ENCODE results near the gene NOL8. TPM values are rescaled to one million over a fixed set of nuclear protein-coding genes. Genes with fewer than 3 reads are reported as not detected.

The NOL8 gene
- polyA plus RNA-seq, 4 donors = 11.3 to 39.9 (median 13.1) TPM

- WGBS, 3 donors = 60 to 69% (median 66%) methylated on average over 7 of the region's 7 CpGs
- H3K27me3 ChIP-seq (ENCODE audit: control insufficient read depth in 3 of 3, insufficient read depth in 3 of 3, low read length in 3 of 3) = no peaks in the 10 kb centered on the region
- H3K9me3 ChIP-seq (ENCODE audit: control insufficient read depth in 2 of 2, insufficient read depth in 1 of 2, low read depth in 1 of 2, low read length in 1 of 2) = peaks cover 0 to 16% of the 10 kb centered on the region in 2 donors
- peak overlapping the region in 1 of 3 donors; percentile 75 for H3K27ac ChIP-seq (ENCODE audit: low read depth in 1 of 3, low read length in 2 of 3)
- H3K4me1 ChIP-seq (ENCODE audit: control insufficient read depth in 3 of 3, insufficient read depth in 2 of 3, low read depth in 1 of 3, low read length in 2 of 3) = peaks cover 0 to 6% (median 0%) of the 10 kb centered on the region in 3 donors
- H3K4me3 ChIP-seq (ENCODE audit: low read depth in 1 of 3, low read length in 3 of 3) = no peak overlapping the region
- FAIRE-seq = no peak
- DNase-seq = peak; percentile 13 to 23
- H3K36me3 ChIP-seq (ENCODE audit: control insufficient read depth in 3 of 3, insufficient read depth in 2 of 3, low read depth in 1 of 3, low read length in 3 of 3) = no peaks in the 10 kb centered on the region
Measured at GRCh38 chr9:92349771-92350739, 24.9 kb upstream of the NOL8 start.

- peaks cover 0 to 5% of the 10 kb centered on the region in 2 donors for H3K9me3 ChIP-seq (ENCODE audit: control insufficient read depth in 2 of 2, insufficient read depth in 1 of 2, low read depth in 1 of 2, low read length in 1 of 2)
- no peaks in the 10 kb centered on the region for H3K36me3 ChIP-seq (ENCODE audit: control insufficient read depth in 3 of 3, insufficient read depth in 2 of 3, low read depth in 1 of 3, low read length in 3 of 3)
- H3K4me3 ChIP-seq (ENCODE audit: low read depth in 1 of 3, low read length in 3 of 3) = no peak overlapping the region
- H3K27me3 ChIP-seq (ENCODE audit: control insufficient read depth in 3 of 3, insufficient read depth in 3 of 3, low read length in 3 of 3) = no peaks in the 10 kb centered on the region
- FAIRE-seq = no peak
- no peak overlapping the region for H3K27ac ChIP-seq (ENCODE audit: low read depth in 1 of 3, low read length in 2 of 3)
- H3K4me1 ChIP-seq (ENCODE audit: control insufficient read depth in 3 of 3, insufficient read depth in 2 of 3, low read depth in 1 of 3, low read length in 2 of 3) = peaks cover 0 to 3% (median 0%) of the 10 kb centered on the region in 3 donors
- no peak for DNase-seq
Measured at GRCh38 chr9:92345582-92345981, 20.4 kb upstream of the NOL8 start.

DNA sequence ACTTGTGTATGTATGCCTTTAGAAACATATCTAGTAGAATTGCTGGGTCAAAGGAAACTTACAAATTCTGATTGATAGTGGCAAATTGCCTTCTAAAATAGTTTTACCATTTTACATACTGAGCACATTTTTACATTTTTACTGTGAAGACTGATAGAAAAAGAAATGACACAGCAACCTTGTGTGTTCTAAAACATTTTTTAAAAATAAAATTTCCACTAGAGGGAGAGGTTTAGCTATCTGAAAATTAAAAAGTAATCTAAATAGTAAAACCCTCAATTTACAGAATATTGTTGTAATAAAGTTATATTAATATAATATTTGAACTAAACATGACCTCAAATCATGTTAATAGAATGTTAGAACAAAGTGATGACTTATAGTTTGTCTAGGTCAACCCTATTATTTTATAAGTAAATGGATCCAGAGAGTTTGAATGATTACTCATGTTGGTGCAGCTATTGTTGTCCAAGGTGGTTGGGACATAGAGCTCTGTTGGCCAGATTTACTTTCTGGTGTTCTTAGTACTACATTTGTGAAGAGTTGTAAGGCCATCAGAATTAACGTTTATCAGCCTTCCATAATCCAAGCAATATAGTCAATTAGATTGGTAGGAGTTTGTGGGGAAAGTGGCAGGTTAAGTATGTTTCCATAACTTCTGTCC lies 17.8 kb upstream of the NOL8 start:
- DNase-seq (no peak), FAIRE-seq (peak; percentile 79)
- Histone ChIP-seq H3K36me3 (ENCODE audit: control insufficient read depth in 3 of 3, insufficient read depth in 2 of 3, low read depth in 1 of 3, low read length in 3 of 3) (peaks cover 0 to 5% (median 3%) of the 10 kb centered on the region in 3 donors), H3K4me1 (ENCODE audit: control insufficient read depth in 3 of 3, insufficient read depth in 2 of 3, low read depth in 1 of 3, low read length in 2 of 3) (no peaks in the 10 kb centered on the region), H3K9me3 (ENCODE audit: control insufficient read depth in 2 of 2, insufficient read depth in 1 of 2, low read depth in 1 of 2, low read length in 1 of 2) (peaks cover 0 to 5% of the 10 kb centered on the region in 2 donors), H3K27ac (ENCODE audit: low read depth in 1 of 3, low read length in 2 of 3) (no peak overlapping the region), H3K27me3 (ENCODE audit: control insufficient read depth in 3 of 3, insufficient read depth in 3 of 3, low read length in 3 of 3) (no peaks in the 10 kb centered on the region), H3K4me3 (ENCODE audit: low read depth in 1 of 3, low read length in 3 of 3) (no peak overlapping the region)
- WGBS, 3 donors = 74 to 84% (median 79%) methylated on average over 1 of the region's 1 CpG

- DNase-seq = no peak
- Histone ChIP-seq H3K36me3 (ENCODE audit: control insufficient read depth in 3 of 3, insufficient read depth in 2 of 3, low read depth in 1 of 3, low read length in 3 of 3) (peaks cover 2 to 5% (median 3%) of the 10 kb centered on the region in 3 donors), H3K4me1 (ENCODE audit: control insufficient read depth in 3 of 3, insufficient read depth in 2 of 3, low read depth in 1 of 3, low read length in 2 of 3) (no peaks in the 10 kb centered on the region), H3K27ac (ENCODE audit: low read depth in 1 of 3, low read length in 2 of 3) (no peak overlapping the region), H3K4me3 (ENCODE audit: low read depth in 1 of 3, low read length in 3 of 3) (no peak overlapping the region), H3K9me3 (ENCODE audit: control insufficient read depth in 2 of 2, insufficient read depth in 1 of 2, low read depth in 1 of 2, low read length in 1 of 2) (peaks cover 0 to 5% of the 10 kb centered on the region in 2 donors), H3K27me3 (ENCODE audit: control insufficient read depth in 3 of 3, insufficient read depth in 3 of 3, low read length in 3 of 3) (no peaks in the 10 kb centered on the region)
- no peak for FAIRE-seq
- 98 to 100% (median 100%) methylated on average over 1 of the region's 1 CpG for WGBS, 3 donors
Measured at GRCh38 chr9:92341578-92341977, 16.4 kb upstream of the NOL8 start.

DNA sequence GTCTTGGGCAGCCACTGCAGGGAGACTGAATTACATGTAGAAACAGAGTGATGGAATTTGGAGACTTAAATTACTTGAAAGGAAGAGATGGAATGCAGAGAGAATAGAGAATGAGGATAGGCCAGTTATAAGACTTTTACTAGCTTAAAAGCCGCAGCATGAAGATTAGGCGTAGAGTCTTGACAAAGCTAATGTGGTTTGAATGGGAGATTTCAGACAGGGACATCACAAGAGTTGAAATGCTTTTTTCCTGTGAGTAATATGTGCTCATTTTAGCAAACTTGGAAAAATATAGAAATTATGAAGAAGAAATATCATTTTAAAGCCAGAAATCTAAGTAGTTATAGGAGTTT lies 8.1 kb upstream of the NOL8 start:
- no peak overlapping the region for H3K27ac ChIP-seq (ENCODE audit: low read depth in 1 of 3, low read length in 2 of 3)
- no peak for FAIRE-seq
- 90 to 98% (median 95%) methylated on average over 2 of the region's 2 CpGs for WGBS, 3 donors

GRCh38 chr9:92332577-92333281 lies 7.6 kb upstream of the NOL8 start:
- Histone ChIP-seq H3K4me3 (ENCODE audit: low read depth in 1 of 3, low read length in 3 of 3) (no peak overlapping the region), H3K27ac (ENCODE audit: low read depth in 1 of 3, low read length in 2 of 3) (no peak overlapping the region), H3K27me3 (ENCODE audit: control insufficient read depth in 3 of 3, insufficient read depth in 3 of 3, low read length in 3 of 3) (no peaks in the 10 kb centered on the region), H3K36me3 (ENCODE audit: control insufficient read depth in 3 of 3, insufficient read depth in 2 of 3, low read depth in 1 of 3, low read length in 3 of 3) (peaks cover 1 to 3% (median 2%) of the 10 kb centered on the region in 3 donors), H3K4me1 (ENCODE audit: control insufficient read depth in 3 of 3, insufficient read depth in 2 of 3, low read depth in 1 of 3, low read length in 2 of 3) (no peaks in the 10 kb centered on the region), H3K9me3 (ENCODE audit: control insufficient read depth in 2 of 2, insufficient read depth in 1 of 2, low read depth in 1 of 2, low read length in 1 of 2) (no peaks in the 10 kb centered on the region)
- no peak for FAIRE-seq
- no peak for DNase-seq
- WGBS, 3 donors = 82 to 89% (median 87%) methylated on average over 3 of the region's 3 CpGs

More for the DNA sequence above, 8.1 kb upstream of the NOL8 start:
- no peak overlapping the region for H3K4me3 ChIP-seq (ENCODE audit: low read depth in 1 of 3, low read length in 3 of 3)
- no peaks in the 10 kb centered on the region for H3K27me3 ChIP-seq (ENCODE audit: control insufficient read depth in 3 of 3, insufficient read depth in 3 of 3, low read length in 3 of 3)
- peaks cover 2 to 3% (median 2%) of the 10 kb centered on the region in 3 donors for H3K36me3 ChIP-seq (ENCODE audit: control insufficient read depth in 3 of 3, insufficient read depth in 2 of 3, low read depth in 1 of 3, low read length in 3 of 3)
- H3K9me3 ChIP-seq (ENCODE audit: control insufficient read depth in 2 of 2, insufficient read depth in 1 of 2, low read depth in 1 of 2, low read length in 1 of 2) = no peaks in the 10 kb centered on the region
- DNase-seq = no peak
- no peaks in the 10 kb centered on the region for H3K4me1 ChIP-seq (ENCODE audit: control insufficient read depth in 3 of 3, insufficient read depth in 2 of 3, low read depth in 1 of 3, low read length in 2 of 3)

DNA sequence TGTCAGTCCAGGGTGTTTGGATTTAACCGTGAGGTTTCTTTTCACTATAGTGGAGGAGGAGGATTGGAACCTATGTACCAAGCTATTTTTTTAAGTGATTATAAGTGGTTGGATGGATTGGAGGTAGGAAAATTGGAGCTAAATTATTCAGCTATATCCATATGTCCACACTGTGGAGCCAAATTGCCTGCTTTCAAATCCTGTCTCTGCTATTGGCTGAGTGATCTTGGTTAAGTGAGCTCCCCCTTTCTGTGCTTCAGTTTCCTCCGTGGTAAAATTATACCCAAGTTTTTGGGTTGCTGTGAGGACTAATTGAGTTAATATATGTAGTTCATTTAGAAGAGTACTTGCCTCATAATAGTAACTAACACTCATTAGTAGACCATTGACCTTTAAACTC lies 3.1 kb upstream of the NOL8 start:
- FAIRE-seq = no peak
- H3K4me3 ChIP-seq (ENCODE audit: low read depth in 1 of 3, low read length in 3 of 3) = no peak overlapping the region
- H3K4me1 ChIP-seq (ENCODE audit: control insufficient read depth in 3 of 3, insufficient read depth in 2 of 3, low read depth in 1 of 3, low read length in 2 of 3) = peaks cover 0 to 8% (median 0%) of the 10 kb centered on the region in 3 donors
- peaks cover 0 to 3% (median 2%) of the 10 kb centered on the region in 3 donors for H3K36me3 ChIP-seq (ENCODE audit: control insufficient read depth in 3 of 3, insufficient read depth in 2 of 3, low read depth in 1 of 3, low read length in 3 of 3)
- DNase-seq = peak; percentile 10 to 22
- WGBS, 3 donors = 41 to 47% (median 41%) methylated on average over 2 of the region's 2 CpGs
- H3K27me3 ChIP-seq (ENCODE audit: control insufficient read depth in 3 of 3, insufficient read depth in 3 of 3, low read length in 3 of 3) = no peaks in the 10 kb centered on the region
- H3K9me3 ChIP-seq (ENCODE audit: control insufficient read depth in 2 of 2, insufficient read depth in 1 of 2, low read depth in 1 of 2, low read length in 1 of 2) = no peaks in the 10 kb centered on the region
- H3K27ac ChIP-seq (ENCODE audit: low read depth in 1 of 3, low read length in 2 of 3) = no peak overlapping the region

- Histone ChIP-seq H3K9me3 (ENCODE audit: control insufficient read depth in 2 of 2, insufficient read depth in 1 of 2, low read depth in 1 of 2, low read length in 1 of 2) (no peaks in the 10 kb centered on the region), H3K4me1 (ENCODE audit: control insufficient read depth in 3 of 3, insufficient read depth in 2 of 3, low read depth in 1 of 3, low read length in 2 of 3) (peaks cover 0 to 8% (median 0%) of the 10 kb centered on the region in 3 donors), H3K27me3 (ENCODE audit: control insufficient read depth in 3 of 3, insufficient read depth in 3 of 3, low read length in 3 of 3) (no peaks in the 10 kb centered on the region), H3K4me3 (ENCODE audit: low read depth in 1 of 3, low read length in 3 of 3) (no peak overlapping the region), H3K27ac (ENCODE audit: low read depth in 1 of 3, low read length in 2 of 3) (no peak overlapping the region), H3K36me3 (ENCODE audit: control insufficient read depth in 3 of 3, insufficient read depth in 2 of 3, low read depth in 1 of 3, low read length in 3 of 3) (peaks cover under 1 to 2% (median 1%) of the 10 kb centered on the region in 3 donors)
- WGBS, 3 donors = 66 to 79% (median 76%) methylated on average over 2 of the region's 2 CpGs
- DNase-seq = no peak
- FAIRE-seq = no peak
Measured at GRCh38 chr9:92327283-92327850, 2.2 kb upstream of the NOL8 start.

All from small intestine (tissue), 7 donors.